Measurements from ENCODE around the gene OR2T11.
A peak's percentile ranks its signal among the peaks of the same experiment; 100 is the strongest.

DNA sequence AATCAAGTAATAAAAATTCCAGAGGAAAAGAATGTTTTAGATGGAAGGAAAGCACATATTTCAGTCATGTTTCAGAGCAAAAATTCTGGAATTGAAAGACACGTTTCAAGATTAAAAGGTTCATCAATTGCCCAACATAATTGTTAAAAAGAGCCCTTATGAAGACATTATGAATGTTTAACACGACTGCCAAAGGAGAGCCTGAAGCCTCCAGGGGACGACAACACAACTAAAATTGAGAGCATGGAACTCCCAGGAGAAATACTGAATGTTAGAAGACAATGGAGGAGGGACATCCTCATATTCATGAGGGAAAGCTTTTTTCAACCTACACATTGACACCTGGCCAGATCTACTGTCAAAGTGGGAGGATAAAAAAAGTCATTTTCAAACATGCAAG lies 16.0 kb downstream of the OR2T11 start:
- TF ChIP-seq, protein P1, sequence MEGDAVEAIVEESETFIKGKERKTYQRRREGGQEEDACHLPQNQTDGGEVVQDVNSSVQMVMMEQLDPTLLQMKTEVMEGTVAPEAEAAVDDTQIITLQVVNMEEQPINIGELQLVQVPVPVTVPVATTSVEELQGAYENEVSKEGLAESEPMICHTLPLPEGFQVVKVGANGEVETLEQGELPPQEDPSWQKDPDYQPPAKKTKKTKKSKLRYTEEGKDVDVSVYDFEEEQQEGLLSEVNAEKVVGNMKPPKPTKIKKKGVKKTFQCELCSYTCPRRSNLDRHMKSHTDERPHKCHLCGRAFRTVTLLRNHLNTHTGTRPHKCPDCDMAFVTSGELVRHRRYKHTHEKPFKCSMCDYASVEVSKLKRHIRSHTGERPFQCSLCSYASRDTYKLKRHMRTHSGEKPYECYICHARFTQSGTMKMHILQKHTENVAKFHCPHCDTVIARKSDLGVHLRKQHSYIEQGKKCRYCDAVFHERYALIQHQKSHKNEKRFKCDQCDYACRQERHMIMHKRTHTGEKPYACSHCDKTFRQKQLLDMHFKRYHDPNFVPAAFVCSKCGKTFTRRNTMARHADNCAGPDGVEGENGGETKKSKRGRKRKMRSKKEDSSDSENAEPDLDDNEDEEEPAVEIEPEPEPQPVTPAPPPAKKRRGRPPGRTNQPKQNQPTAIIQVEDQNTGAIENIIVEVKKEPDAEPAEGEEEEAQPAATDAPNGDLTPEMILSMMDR (IDR thresholded peaks at IDR 0.05; ENCODE audit: insufficient read depth, low read depth, low read length) = peak; percentile 43
- TF ChIP-seq EZH2 (IDR thresholded peaks at IDR 0.05; ENCODE audit: insufficient read depth, low read length) = no peak

Measured in astrocyte (in vitro differentiated cells and primary cell).